ENCODE data around the gene NTRK3.

- TF ChIP-seq, protein P1, sequence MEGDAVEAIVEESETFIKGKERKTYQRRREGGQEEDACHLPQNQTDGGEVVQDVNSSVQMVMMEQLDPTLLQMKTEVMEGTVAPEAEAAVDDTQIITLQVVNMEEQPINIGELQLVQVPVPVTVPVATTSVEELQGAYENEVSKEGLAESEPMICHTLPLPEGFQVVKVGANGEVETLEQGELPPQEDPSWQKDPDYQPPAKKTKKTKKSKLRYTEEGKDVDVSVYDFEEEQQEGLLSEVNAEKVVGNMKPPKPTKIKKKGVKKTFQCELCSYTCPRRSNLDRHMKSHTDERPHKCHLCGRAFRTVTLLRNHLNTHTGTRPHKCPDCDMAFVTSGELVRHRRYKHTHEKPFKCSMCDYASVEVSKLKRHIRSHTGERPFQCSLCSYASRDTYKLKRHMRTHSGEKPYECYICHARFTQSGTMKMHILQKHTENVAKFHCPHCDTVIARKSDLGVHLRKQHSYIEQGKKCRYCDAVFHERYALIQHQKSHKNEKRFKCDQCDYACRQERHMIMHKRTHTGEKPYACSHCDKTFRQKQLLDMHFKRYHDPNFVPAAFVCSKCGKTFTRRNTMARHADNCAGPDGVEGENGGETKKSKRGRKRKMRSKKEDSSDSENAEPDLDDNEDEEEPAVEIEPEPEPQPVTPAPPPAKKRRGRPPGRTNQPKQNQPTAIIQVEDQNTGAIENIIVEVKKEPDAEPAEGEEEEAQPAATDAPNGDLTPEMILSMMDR (conservative IDR thresholded peaks at IDR 0.05), result no peak
- no peak for TF ChIP-seq EZH2 (IDR thresholded peaks at IDR 0.05; ENCODE audit: low read depth)
Observed at GRCh38 chr15:88284318-88284998, 27.9 kb upstream of the NTRK3 start.

All from PC-9 (cell line).